ENCODE results near the gene GJC3. TPM values are rescaled to one million over a fixed set of nuclear protein-coding genes. Genes with fewer than 3 reads are reported as not detected.
"Not testable (repeated sequence)": the region's sequence is repeated elsewhere in the genome, so short reads cannot be mapped to it uniquely, and the experiment has no call there.

Gene GJC3
- polyA plus RNA-seq (ENCODE audit: insufficient read length): 0.73 TPM
- long read RNA-seq, donor 1: 0 reads
- long read RNA-seq, donor 2: 0 reads
- long read RNA-seq, donor 3: 0 reads
- long read RNA-seq, donor 4, partial matches to known transcripts: 0 of 1 reads
- long read RNA-seq, donor 4, other reads (novel, unspliced or antisense): 0 of 1 reads
- long read RNA-seq, donor 5, partial matches to known transcripts: 0 of 1 reads
- long read RNA-seq, donor 5, other reads (novel, unspliced or antisense): 0 of 1 reads
- long read RNA-seq, donor 6: 0 reads
- long read RNA-seq, donor 7: 0 reads
- long read RNA-seq, donor 8: 0 reads

DNA sequence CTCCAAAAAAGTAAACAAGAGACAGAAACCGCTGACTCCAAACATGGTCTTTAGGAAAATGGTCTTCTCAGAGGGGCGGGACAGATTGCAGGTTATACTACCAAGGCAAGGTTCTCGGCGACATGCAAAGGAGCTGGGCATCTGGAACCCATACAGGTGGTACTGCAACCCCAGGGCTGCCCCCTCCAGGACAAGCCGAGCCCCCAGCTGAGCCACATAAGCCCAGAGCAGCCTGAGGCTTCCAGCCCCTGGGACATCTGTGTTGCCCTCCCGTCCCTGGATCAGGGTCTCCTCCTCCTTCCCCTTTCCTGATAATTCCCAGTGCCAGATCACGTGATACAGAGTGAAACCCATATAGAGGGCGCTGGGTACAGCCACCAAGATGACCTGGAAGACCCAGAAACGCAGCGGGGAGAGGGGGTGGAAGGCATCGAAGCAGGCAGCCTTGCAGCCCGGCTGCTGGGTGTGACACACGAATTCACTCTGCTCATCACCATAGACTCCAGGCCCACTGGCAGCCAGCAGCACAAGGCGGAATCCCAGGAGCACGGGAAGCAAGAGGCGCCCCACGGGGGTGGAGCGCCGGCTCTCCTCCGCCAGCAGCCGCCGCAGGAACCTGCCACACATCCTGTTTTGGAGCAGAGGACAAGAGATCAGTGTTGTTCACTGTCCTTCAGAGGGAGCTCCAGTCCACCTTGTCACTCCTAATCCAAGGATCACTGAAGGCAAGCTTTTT lies at the start of gene GJC3:
Gene GJC3, minus strand, starts transcription at position 627 of the 736 bp plus-strand sequence. Its CDS starts 0 bp downstream, at position 627.
- peak; percentile 32 for DNase-seq

GRCh38 chr7:99976626-99977025 lies 47.2 kb upstream of the GJC3 start:
- DNase-seq: no peak

- no peak for DNase-seq
Measured at GRCh38 chr7:99975782-99976521, 46.5 kb upstream of the GJC3 start, which contains the start of gene AZGP1. Gene AZGP1 (minus strand): TSS chr7:99976031. CDS start chr7:99976020, 11 bp downstream.

GRCh38 chr7:99974681-99975080 lies 45.3 kb upstream of the GJC3 start:
- DNase-seq: no peak

DNA sequence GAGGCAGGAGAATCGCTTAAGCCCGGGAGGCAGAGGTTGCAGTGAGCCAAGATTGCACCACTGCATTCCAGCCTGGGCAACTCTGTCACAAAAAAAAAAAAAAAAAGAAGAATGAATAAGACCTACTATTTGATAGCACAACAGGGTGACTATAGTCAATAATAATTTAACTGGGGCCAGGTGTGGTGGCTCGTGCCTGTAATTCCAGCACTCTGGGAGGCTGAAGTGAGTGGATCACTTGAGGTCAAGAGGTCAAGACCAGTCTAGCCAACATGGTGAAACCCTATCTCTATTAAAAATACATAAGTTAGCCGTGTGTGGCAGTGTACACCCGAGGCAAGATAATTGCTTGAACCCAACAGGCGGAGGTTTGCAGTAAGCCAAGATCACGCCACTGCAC lies 44.4 kb upstream of the GJC3 start:
- not testable (repeated sequence) for DNase-seq

GRCh38 chr7:99971242-99971641 lies 41.8 kb upstream of the GJC3 start:
- no peak for DNase-seq

GRCh38 chr7:99969813-99970212 lies 40.4 kb upstream of the GJC3 start:
- DNase-seq: not testable (repeated sequence)

DNA sequence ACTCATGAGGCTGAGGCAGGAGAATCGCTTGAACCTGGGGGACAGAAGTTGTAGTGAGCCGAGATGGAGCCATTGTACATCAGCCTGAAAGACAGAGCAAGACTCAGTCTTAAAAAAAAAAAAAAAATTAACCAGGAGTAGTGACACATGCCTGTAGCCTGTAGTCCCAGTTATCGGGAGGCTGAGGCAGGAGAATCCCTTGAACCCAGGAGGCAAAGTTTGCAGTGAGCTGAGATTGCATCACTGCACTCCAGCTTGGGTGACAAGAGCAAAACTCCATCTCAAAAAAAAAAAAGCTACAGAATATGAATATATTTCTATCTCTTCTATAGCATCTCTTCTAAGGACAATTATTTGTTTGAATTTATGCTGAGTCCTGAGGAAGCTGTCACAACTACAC lies 39.9 kb upstream of the GJC3 start:
- DNase-seq: no peak

GRCh38 chr7:99958564-99959227 lies 29.3 kb upstream of the GJC3 start:
- DNase-seq: no peak

GRCh38 chr7:99955247-99955646 lies 25.8 kb upstream of the GJC3 start:
- DNase-seq: no peak

DNA sequence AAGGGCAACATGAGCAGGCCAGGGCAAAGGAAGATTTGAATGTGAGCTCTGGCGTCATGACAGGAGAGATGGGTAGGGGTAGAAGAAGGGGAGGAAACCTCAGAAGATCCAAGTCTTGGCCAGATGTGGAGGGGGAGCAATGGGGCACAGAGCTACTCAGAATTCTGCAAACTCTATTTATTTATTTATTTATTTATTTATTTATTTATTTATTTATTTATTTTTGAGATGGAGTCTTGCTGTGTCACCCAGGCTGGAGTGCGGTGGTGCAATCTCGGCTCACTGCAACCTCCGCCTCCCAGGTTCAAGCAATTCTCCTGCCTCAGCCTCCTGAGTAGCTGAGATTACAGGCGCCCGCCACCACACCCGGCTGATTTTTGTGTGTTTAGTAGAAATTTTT lies 25.2 kb upstream of the GJC3 start:
- DNase-seq: not testable (repeated sequence)

DNA sequence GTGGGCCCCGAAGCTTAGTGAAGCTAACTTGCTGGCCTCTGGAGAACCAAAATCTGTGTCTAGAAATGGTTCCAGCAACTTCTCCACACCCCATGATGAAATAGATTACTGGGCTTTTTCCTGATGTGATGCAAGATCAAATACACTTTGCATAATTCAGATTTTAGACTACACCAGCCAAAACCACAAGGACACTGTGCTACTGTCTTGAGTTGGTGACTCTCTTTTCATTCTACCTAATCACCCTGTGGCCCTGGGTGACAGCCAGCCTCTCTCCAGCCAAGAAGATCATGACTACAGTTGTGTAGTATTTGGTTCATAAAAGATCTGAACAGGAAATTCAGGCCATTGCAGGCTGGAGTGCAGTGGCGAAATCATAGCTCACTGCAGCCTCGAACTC lies 24.2 kb upstream of the GJC3 start:
- DNase-seq: no peak

DNA sequence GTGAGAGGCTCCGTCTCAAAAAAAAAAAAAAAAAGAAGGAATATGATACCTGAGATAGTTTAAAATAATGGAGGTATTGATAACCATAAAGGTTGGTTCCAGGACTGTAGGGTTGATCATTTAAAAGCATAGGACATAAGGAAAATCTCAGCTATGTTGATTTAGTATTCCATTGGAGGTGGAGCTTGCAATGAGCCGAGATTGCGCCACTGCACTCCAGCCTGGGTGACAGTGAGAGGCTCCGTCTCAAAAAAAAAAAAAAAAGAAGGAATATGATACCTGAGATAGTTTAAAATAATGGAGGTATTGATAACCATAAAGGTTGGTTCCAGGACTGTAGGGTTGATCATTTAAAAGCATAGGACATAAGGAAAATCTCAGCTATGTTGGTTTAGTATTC lies 23.2 kb upstream of the GJC3 start:
- not testable (repeated sequence) for DNase-seq

- DNase-seq: not testable (repeated sequence)
Measured at GRCh38 chr7:99950819-99951218, 21.4 kb upstream of the GJC3 start.

DNA sequence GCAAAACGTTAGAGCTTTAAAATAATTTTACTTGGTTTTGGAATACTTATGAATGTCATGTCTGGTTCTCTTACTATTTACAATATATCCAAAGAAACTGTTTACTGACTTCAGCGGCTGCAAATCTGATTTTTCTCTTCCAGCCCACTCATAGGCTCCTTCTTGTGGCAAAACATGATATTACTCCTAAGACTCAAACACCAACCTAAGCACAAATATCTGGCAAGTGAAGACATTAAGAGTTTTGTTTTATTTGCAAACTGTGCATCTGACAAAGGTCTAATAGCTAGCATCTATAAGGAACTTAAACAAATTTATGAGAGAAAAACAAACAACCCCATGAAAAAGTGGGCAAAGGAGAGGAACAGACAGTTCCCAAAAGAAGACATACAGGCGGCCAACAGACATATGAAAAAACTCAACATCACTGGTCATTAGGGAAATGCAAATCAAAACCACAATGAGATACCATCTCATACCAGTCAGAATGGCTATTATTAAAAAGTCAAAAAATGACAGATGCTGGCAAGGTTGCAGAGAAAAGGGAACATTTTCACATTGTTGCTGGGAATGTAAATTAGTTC lies 20.3 kb upstream of the GJC3 start:
- DNase-seq: no peak

DNA sequence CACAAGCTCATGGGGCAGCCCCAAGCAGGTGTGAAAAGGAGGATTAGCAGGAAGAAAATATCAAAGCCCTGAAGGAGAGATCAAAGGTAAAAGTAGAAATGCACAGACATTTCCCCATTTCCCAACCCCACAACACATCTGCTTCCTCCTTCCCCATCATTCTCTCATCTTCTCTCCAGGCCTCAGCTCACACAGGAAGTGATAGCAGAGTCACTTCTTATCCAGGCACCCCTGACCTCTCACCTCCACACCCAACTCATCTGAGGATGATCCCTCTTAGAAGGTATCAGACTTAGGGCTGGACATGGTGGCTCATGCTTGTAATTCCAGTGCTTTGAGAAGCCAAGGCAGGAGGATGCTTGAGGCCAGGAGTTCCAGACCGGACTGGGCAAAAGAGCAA lies 18.2 kb upstream of the GJC3 start:
- no peak for DNase-seq

- DNase-seq: no peak
Measured at GRCh38 chr7:99944497-99945070, 15.2 kb upstream of the GJC3 start.

GRCh38 chr7:99943641-99944496 lies 14.4 kb upstream of the GJC3 start:
- DNase-seq: no peak

GRCh38 chr7:99938296-99938695 lies 8.9 kb upstream of the GJC3 start:
- DNase-seq: no peak

DNA sequence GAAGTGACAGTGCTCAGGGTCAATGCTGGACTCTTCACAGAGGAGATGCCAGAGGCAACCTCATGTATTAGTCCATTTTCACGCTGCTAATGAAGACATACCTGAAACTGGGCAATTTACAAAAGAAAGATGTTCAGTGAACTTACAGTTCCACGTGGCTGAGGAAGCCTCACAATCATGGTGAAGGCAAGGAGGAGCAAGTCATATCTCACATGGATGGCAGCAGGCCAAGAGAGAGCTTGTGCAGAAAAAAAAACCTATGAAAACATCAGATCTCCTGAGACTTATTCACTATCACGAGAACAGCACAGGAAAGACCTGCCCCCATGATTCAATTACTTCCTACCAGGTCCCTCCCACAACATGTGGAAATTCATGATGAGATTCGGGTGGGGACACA lies 5.6 kb upstream of the GJC3 start:
- not testable (repeated sequence) for DNase-seq
